GM06990 (cell line): ENCODE results near the gene TCL1B.
A peak's percentile ranks its signal among the peaks of the same experiment; 100 is the strongest.

ENCODE experiments used
- DNase-seq: peaks from one replicate; pipeline ENCODE4 v3.0.0-alpha.2; 2011; ENCODE audit not compliant: insufficient read length; ENCODE audit errors: extremely low read depth
- H3K27me3 ChIP-seq: replicated peaks from 2 replicates; pipeline ENCODE4 v1.6.0; 2011; ENCODE audit warnings: low read length; ENCODE audit not compliant: control insufficient read depth, insufficient read depth
- H3K36me3 ChIP-seq: 2 replicates; pipeline ENCODE4 v1.5.1; 2011; ENCODE audit warnings: low read length; ENCODE audit not compliant: control insufficient read depth, insufficient read depth
- H3K4me3 ChIP-seq: replicated peaks from 2 replicates; pipeline ENCODE4 v1.5.1; 2011; ENCODE audit warnings: low read depth, mild to moderate bottlenecking, control low read depth, low read length
- TF ChIP-seq, protein P1 (sequence below): IDR thresholded peaks from 2 replicates; pipeline ENCODE4 v1.5.1; 2011; ENCODE audit warnings: low read length, control low read depth, mild to moderate bottlenecking, inconsistent platforms; ENCODE audit not compliant: insufficient read depth, poor library complexity, severe bottlenecking

TCL1B gene

DNA sequence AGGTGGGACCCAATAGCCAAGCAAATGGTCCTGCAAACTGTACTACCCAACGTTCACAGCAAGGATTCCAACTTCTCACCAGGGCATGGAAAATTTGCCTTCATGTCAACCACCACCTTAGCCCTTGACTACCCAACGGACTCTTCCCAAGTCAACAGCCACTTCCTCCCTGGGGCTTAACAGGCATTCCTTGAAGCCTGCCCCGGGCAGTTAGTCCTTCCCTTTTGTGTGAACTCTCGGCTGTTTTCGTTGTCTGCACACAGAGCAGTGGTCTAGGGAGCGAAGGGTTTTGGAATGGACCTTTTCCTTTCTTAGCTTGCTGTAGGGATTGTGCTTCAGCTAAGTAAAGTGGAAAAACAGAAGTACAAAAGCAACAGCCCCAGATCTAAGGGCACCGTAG lies 35.2 kb upstream of the TCL1B start:
- Histone ChIP-seq H3K36me3 (no peaks in the 10 kb centered on the region), H3K27me3 (no peaks in the 10 kb centered on the region), H3K4me3 (no peak overlapping the region)
- TF ChIP-seq, protein P1, sequence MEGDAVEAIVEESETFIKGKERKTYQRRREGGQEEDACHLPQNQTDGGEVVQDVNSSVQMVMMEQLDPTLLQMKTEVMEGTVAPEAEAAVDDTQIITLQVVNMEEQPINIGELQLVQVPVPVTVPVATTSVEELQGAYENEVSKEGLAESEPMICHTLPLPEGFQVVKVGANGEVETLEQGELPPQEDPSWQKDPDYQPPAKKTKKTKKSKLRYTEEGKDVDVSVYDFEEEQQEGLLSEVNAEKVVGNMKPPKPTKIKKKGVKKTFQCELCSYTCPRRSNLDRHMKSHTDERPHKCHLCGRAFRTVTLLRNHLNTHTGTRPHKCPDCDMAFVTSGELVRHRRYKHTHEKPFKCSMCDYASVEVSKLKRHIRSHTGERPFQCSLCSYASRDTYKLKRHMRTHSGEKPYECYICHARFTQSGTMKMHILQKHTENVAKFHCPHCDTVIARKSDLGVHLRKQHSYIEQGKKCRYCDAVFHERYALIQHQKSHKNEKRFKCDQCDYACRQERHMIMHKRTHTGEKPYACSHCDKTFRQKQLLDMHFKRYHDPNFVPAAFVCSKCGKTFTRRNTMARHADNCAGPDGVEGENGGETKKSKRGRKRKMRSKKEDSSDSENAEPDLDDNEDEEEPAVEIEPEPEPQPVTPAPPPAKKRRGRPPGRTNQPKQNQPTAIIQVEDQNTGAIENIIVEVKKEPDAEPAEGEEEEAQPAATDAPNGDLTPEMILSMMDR: no peak
- no peak for DNase-seq

DNA sequence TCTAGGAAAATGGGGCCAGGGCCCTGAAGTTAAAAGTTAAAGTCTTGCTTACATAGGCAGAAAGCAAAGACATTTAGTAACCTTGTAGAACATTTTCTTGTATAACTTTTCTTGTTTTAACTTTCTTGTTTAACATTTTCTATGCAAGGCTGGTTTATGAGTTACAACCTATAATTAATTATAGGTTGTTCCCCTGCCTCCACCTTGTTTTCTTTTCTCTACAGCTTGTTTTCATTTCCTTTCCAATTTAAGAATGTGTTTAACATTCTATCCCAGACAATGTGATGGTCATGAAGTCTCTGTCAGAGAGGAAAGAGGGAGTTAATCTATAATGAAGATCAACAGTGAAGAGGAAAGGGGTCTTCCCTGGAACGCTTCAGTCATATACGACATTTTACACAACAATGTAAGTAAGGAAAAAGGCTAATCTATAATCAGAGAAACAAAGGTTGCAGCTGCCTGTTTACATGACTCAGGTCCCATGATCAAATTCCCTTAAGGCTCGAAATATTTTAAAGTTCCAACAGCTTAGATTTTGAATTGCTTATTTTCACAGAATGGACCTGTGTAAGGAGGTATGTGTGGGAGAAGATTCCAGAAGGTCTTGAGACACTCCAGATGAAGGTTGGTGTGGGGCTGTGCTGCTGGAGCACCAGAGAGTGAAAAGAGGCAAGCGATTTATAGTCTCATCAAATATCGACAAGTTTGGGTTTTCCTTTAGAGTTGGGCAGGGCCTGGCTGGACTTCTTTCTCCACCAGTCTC lies 34.2 kb upstream of the TCL1B start:
- Histone ChIP-seq H3K36me3 (no peaks in the 10 kb centered on the region), H3K4me3 (no peak overlapping the region), H3K27me3 (no peaks in the 10 kb centered on the region)
- no peak for DNase-seq
- TF ChIP-seq, protein P1: no peak

DNA sequence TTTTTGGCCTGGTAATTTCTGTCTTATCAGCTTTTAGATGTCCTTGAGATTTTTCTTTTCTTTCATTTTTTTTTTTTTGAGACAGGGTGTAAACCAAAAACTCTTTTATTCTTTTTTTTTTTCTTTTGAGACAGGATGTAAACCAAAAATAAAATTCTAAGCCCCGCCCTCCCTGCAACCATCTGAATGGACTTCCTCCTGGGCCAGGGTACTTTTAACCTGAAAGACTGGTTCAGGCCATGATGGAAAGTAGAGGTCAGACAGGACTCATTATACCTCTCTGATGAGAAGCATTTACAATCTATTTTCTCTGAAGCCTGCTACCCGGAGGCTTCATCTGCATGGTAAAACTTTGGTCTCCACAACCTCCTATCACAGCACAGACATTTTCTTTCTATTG lies 33.5 kb upstream of the TCL1B start:
- TF ChIP-seq, protein P1: no peak
- Histone ChIP-seq H3K27me3 (no peaks in the 10 kb centered on the region), H3K4me3 (no peak overlapping the region), H3K36me3 (no peaks in the 10 kb centered on the region)
- DNase-seq: no peak

DNA sequence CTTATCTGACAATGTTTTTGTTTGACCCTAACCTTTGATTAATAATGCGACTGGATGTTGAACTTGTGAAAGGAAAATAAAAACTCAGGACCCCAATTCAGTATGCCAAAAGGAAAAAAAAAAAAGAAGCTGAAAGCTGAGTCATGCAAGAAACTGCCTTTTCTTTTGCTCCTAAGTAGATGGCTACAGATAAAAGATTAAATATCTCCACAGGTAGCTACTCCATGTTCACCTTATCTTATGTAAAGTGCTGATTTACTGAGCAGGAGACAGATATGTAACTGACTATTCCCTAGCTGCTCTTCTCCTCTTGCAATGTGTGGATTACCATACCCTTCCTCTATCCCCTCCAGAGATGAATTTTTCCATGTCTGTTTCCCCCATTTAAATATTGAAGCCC lies 30.8 kb upstream of the TCL1B start:
- Histone ChIP-seq H3K27me3 (no peaks in the 10 kb centered on the region), H3K36me3 (no peaks in the 10 kb centered on the region), H3K4me3 (no peak overlapping the region)
- TF ChIP-seq, protein P1: no peak
- no peak for DNase-seq

DNA sequence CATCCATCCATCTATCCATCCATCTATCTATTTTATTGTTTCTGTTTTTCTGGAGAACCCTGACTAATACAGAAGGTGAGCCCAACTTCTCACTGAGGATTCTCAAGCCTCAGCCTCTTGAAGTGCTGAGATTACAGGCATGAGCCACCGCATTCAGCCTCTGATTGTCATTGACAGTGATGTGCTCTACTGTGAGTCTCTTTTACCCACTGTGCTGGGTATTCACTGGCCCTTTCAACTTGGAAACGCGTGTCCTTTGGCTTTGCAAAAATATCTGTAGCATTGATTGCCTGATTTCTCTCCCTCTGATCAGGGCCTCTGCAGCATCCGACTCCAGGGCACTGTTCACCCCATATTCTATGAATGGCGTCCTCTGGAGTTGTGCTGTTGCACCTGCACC lies 29.6 kb upstream of the TCL1B start:
- Histone ChIP-seq H3K27me3 (no peaks in the 10 kb centered on the region), H3K36me3 (no peaks in the 10 kb centered on the region), H3K4me3 (no peak overlapping the region)
- TF ChIP-seq, protein P1: peak; percentile 14
- DNase-seq: no peak

DNA sequence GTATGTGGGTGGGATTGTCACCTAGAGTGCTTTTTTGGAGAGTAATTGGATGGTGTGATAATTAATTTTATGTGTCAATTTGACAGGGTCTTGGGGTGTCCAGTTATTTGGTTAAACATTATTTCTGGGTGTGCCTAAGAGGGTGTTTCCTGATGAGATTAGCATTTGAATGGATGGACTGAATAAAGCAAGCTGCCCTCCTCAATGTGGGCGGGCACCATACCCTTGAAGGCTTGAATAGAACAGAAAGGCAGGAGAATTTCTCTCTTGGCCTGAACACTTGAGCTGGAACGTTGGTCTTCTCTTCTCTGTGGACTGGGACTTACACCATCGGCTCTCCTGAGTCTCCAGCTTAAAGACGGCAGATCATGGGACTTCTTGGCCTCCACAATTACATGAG lies 28.8 kb upstream of the TCL1B start:
- H3K36me3 ChIP-seq: no peaks in the 10 kb centered on the region
- TF ChIP-seq, protein P1: no peak
- no peaks in the 10 kb centered on the region for H3K27me3 ChIP-seq
- no peak overlapping the region for H3K4me3 ChIP-seq
- DNase-seq: no peak
